OCI-LY7 (cell line): ENCODE measurements around the gene HYI. TPM values are rescaled to one million over a fixed set of nuclear protein-coding genes. Genes with fewer than 3 reads are reported as not detected.

Experiments
- BruUV-seq: library from RNA; stranded (reverse); fragments of 400-500 nt; replicated peaks from 2 replicates; lab custom pipeline; 2021; lab: Mats Ljungman, UMichigan
- CTCF ChIA-PET: fragments of 300-600 bp; sonication (Branson Sonifier 250); formaldehyde crosslinking; loops from one replicate; lab custom pipeline; 2022; ENCODE audit warnings: antibody characterized with exemption; ENCODE audit not compliant: unreplicated experiment; lab: Charles Lee
- POLR2A ChIA-PET: fragments of 300-600 bp; sonication (Branson Sonifier 250); formaldehyde crosslinking; loops from one replicate; lab custom pipeline; 2022; ENCODE audit warnings: antibody characterized with exemption; lab: Charles Lee
- DNase-seq: peaks from one replicate; pipeline ENCODE4 v3.0.0-alpha.2; 2015; ENCODE audit warnings: low spot score
- H2AFZ ChIP-seq: fragments of 200-600 bp; sonication (generic), shearing (Covaris generic); 2 replicates; pipeline ENCODE4 v1.6.1; 2014; ENCODE audit warnings: mild to moderate bottlenecking, antibody characterized with exemption, low read length, moderate library complexity
- H3K27ac ChIP-seq: fragments of 200-600 bp; sonication (generic); 2 replicates; pipeline ENCODE4 v1.5.1; 2014; ENCODE audit warnings: mixed run types, low read depth, mild to moderate bottlenecking, moderate library complexity, low read length, inconsistent platforms; ENCODE audit not compliant: poor library complexity, severe bottlenecking
- H3K36me3 ChIP-seq: fragments of 200-600 bp; sonication (generic); 2 replicates; pipeline ENCODE4 v1.6.1; 2014; ENCODE audit warnings: mild to moderate bottlenecking, antibody characterized with exemption, low read length, moderate library complexity, mixed read lengths; ENCODE audit not compliant: insufficient read depth
- H3K4me1 ChIP-seq: fragments of 200-600 bp; sonication (generic); 2 replicates; pipeline ENCODE4 v1.5.1; 2014; ENCODE audit warnings: mild to moderate bottlenecking, low read length; ENCODE audit not compliant: insufficient read depth, poor library complexity, severe bottlenecking
- H3K4me2 ChIP-seq: fragments of 200-600 bp; sonication (generic); 2 replicates; pipeline ENCODE4 v1.6.1; 2014; ENCODE audit warnings: mild to moderate bottlenecking, low read length
- H3K4me3 ChIP-seq: fragments of 200-600 bp; sonication (generic); 2 replicates; pipeline ENCODE4 v1.5.1; 2014; ENCODE audit warnings: mild to moderate bottlenecking, low read depth, low read length; ENCODE audit not compliant: poor library complexity, severe bottlenecking
- H3K79me2 ChIP-seq: fragments of 200-600 bp; sonication (generic); 2 replicates; pipeline ENCODE4 v1.6.1; 2016; ENCODE audit warnings: low read depth, mild to moderate bottlenecking, low read length, moderate library complexity, mixed read lengths; ENCODE audit not compliant: insufficient read depth
- H3K9me2 ChIP-seq: fragments of 200-600 bp; sonication (generic); 2 replicates; pipeline ENCODE4 v1.6.1; 2016; ENCODE audit warnings: mild to moderate bottlenecking, low read length, mixed read lengths; ENCODE audit not compliant: insufficient read depth
- H3K9me3 ChIP-seq: fragments of 200-600 bp; sonication (generic); 2 replicates; pipeline ENCODE4 v1.6.1; 2014; ENCODE audit warnings: mild to moderate bottlenecking, mixed run types, low read length, mixed read lengths
- H4K20me1 ChIP-seq: fragments of 200-600 bp; sonication (generic); 2 replicates; pipeline ENCODE4 v1.6.1; 2014; ENCODE audit warnings: mild to moderate bottlenecking, antibody characterized with exemption, low read length, moderate library complexity, mixed read lengths; ENCODE audit not compliant: insufficient read depth
- EZH2phosphoT487 ChIP-seq: fragments of 200-600 bp; sonication (generic); IDR thresholded peaks from 2 replicates; pipeline ENCODE4 v1.6.1; 2018; ENCODE audit warnings: low read depth, borderline replicate concordance, mild to moderate bottlenecking, mixed run types, antibody characterized with exemption, low read length, moderate library complexity, mixed read lengths
- intact Hi-C: fragments of 100-400 bp; cut with micrococcal nuclease; formaldehyde crosslinking; loops from one replicate; pipeline ENCODE4 v1.10.0; 2022; ENCODE audit not compliant: unreplicated experiment
- total RNA-seq, 2 experiments: library from RNA; depleted of rRNA in 1 of 2; stranded (reverse); fragments of >200 nt in 1 of 2; shearing (Covaris generic) in 1 of 2; gene quantifications; 2 replicates each; pipeline ENCODE4 v1.2.3, GENCODE V29; 2014 to 2022
- TF ChIP-seq, protein P1 (sequence below): fragments of 200-600 bp; sonication (generic); conservative IDR thresholded peaks from 2 replicates; pipeline ENCODE4 v1.5.1; 2014; ENCODE audit warnings: mild to moderate bottlenecking, antibody characterized with exemption, low read length, moderate library complexity, mixed read lengths

The HYI gene
- total RNA-seq, 2 experiments from 2014 or later: not detected

DNA sequence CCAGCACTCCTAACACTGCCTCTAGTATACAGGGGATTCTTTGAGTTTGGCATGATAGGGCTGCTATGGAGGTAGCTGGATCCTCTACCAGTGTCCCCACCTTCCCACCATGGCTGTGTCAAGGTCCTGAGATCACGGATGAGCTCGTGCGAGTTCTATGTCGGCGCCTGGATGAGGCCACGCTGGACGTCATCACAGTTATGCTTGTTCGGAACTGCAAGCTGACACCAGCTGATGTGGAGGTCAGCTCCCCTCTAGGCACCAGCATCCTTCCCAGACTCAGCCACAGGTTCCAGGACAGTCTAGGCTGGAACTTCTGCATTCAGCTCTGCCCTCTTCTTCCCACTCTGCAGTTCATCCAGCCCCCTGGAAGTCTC lies 15.2 kb downstream of the HYI start:
- no TSS peak for BruUV-seq
- Histone ChIP-seq H2AFZ (no peak overlapping the region), H4K20me1 (no peaks in the 10 kb centered on the region), H3K4me2 (no peak overlapping the region), H3K9me3 (no peaks in the 10 kb centered on the region), H3K4me1 (no peaks in the 10 kb centered on the region), H3K9me2 (no peaks in the 10 kb centered on the region), H3K27ac (no peak overlapping the region), H3K4me3 (no peak overlapping the region), H3K79me2 (no peaks in the 10 kb centered on the region), H3K36me3 (peaks cover 18% of the 10 kb centered on the region; the same call in 1 of the 2 replicates)
- ChIA-PET POLR2A (no interaction called here), CTCF (no interaction called here)
- no peak for DNase-seq
- intact Hi-C loops: no loop called here
- TF ChIP-seq, protein P1, sequence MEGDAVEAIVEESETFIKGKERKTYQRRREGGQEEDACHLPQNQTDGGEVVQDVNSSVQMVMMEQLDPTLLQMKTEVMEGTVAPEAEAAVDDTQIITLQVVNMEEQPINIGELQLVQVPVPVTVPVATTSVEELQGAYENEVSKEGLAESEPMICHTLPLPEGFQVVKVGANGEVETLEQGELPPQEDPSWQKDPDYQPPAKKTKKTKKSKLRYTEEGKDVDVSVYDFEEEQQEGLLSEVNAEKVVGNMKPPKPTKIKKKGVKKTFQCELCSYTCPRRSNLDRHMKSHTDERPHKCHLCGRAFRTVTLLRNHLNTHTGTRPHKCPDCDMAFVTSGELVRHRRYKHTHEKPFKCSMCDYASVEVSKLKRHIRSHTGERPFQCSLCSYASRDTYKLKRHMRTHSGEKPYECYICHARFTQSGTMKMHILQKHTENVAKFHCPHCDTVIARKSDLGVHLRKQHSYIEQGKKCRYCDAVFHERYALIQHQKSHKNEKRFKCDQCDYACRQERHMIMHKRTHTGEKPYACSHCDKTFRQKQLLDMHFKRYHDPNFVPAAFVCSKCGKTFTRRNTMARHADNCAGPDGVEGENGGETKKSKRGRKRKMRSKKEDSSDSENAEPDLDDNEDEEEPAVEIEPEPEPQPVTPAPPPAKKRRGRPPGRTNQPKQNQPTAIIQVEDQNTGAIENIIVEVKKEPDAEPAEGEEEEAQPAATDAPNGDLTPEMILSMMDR: no peak
- TF ChIP-seq EZH2phosphoT487: no peak

DNA sequence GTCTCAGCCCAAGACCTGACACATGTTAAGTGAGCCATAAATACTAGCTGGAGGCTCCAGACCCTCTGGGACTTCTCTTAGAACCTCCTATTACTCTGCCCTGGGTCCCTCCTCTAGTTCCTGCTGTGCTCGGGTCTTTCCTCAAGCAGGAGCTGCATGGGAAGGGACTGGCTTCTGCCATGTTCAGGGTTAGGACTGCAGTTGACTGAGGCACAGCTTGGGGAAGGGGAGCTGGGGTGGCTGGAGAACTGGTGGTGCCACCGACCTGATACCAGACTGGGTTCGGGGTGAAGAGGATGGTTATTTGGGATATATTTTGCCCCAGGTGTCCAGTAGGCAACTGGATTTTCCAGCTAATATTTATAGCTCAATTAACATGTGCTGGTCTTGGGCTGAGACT lies 15.7 kb downstream of the HYI start:
- Histone ChIP-seq H3K4me3 (no peak overlapping the region), H3K9me2 (no peaks in the 10 kb centered on the region), H3K79me2 (no peaks in the 10 kb centered on the region), H2AFZ (no peak overlapping the region), H3K36me3 (peaks cover 14% of the 10 kb centered on the region; the same call in 1 of the 2 replicates), H3K27ac (no peak overlapping the region), H3K9me3 (no peaks in the 10 kb centered on the region), H3K4me1 (no peaks in the 10 kb centered on the region), H4K20me1 (no peaks in the 10 kb centered on the region), H3K4me2 (no peak overlapping the region)
- BruUV-seq: no TSS peak
- POLR2A ChIA-PET: no interaction called here
- CTCF ChIA-PET: no interaction called here
- intact Hi-C loops: no loop called here
- TF ChIP-seq, protein P1: no peak
- TF ChIP-seq EZH2phosphoT487: no peak
- DNase-seq: no peak

DNA sequence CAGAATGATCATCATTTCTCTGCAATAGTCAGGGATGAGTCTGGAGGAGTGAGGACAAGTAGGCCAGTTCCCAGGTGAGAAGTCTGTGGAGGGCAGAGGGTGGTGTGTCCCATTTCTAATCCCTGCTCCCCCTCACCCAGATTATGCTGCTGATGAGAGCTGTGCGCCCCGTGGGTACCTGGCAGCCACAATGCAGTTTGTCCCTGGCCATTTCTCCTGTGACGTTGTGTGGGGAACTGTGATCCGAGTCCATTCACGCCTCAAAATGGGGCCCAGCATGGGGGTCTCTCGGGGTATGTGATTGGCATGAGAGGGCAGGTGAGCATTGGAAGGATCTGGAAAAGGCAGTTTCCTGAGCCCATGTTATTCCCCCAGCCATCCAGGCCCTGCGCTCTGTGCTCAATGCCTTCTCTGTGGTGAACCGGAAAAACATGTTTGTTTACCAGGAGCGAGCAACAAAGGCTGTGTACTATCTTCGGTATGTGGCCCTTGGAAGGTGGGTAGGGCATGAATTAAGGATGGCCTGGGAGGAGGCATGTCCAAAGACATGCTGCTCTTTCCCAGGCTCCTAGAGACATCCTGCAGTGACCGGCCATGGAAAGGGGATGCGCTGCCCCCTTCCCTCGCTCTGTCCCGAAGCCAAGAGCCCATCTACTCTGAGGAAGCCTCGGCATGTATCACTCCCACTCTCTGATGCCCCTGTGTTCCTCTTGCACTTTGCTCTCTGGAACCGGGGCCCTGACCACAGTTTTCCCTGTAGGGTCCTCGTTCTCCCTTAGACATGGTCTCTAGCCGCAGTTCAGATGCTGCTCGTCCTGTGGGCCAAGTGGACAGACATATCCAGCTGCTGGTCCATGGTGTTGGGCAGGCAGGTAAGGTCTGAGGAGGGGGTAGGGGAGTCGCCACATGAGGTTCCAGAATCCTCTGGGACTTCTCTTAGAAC lies 16.4 kb downstream of the HYI start:
- no peak overlapping the region for H3K4me2 ChIP-seq
- TF ChIP-seq EZH2phosphoT487: no peak
- TF ChIP-seq, protein P1: no peak
- DNase-seq: no peak
- H3K9me3 ChIP-seq: no peaks in the 10 kb centered on the region
- no TSS peak for BruUV-seq
- no peaks in the 10 kb centered on the region for H3K4me1 ChIP-seq
- CTCF ChIA-PET: no interaction called here
- H3K36me3 ChIP-seq: peaks cover 13% of the 10 kb centered on the region; the same call in 1 of the 2 replicates
- POLR2A ChIA-PET: no interaction called here
- H3K4me3 ChIP-seq: no peak overlapping the region
- no peaks in the 10 kb centered on the region for H3K79me2 ChIP-seq
- H3K9me2 ChIP-seq: no peaks in the 10 kb centered on the region
- H2AFZ ChIP-seq: no peak overlapping the region
- H4K20me1 ChIP-seq: no peaks in the 10 kb centered on the region
- intact Hi-C loops: no loop called here
- H3K27ac ChIP-seq: no peak overlapping the region
